HG02588 (cell line): ENCODE data around the gene GPC6.

Source experiments
- ATAC-seq: cut with Tn5 transposase; IDR thresholded peaks from one replicate; pipeline ENCODE4 v1.9.1; 2021; ENCODE audit warnings: mild to moderate bottlenecking, moderate library complexity; ENCODE audit not compliant: unreplicated experiment

The GPC6 gene

GRCh38 chr13:94362411-94362909, 1135.9 kb downstream of the GPC6 start:
- ATAC-seq: peak; percentile 98

GRCh38 chr13:94366677-94367076, 1140.1 kb downstream of the GPC6 start:
- ATAC-seq: no peak

GRCh38 chr13:94369972-94370436, 1143.4 kb downstream of the GPC6 start:
- ATAC-seq: no peak

- no peak for ATAC-seq
These were observed 1145.2 kb downstream of the GPC6 start for GRCh38 chr13:94371855-94372254.

GRCh38 chr13:94382517-94382916, 1155.9 kb downstream of the GPC6 start:
- no peak for ATAC-seq

DNA sequence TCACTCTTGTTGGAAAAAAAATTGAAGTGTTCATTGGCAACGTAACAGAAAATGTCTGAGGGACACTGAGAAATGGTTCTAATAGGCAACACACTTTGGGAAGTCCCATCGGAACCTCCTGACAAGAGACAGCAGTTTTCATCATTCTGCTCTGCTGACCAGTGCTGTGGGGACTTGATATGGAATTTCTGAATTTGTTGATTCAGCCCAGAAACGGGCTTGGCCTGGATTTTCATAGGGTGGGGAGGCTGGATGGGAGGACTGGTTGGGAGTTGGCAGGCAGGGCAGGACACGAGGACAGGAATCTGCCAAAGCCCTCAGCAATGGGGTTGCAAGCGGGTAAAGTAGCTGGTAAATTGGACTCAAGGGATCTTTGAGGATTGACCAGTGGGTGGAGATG, 1156.4 kb downstream of the GPC6 start:
- no peak for ATAC-seq

GRCh38 chr13:94384231-94384905, 1157.8 kb downstream of the GPC6 start:
- ATAC-seq: no peak

- no peak for ATAC-seq
These were observed 1160.4 kb downstream of the GPC6 start for GRCh38 chr13:94387047-94387446.

DNA sequence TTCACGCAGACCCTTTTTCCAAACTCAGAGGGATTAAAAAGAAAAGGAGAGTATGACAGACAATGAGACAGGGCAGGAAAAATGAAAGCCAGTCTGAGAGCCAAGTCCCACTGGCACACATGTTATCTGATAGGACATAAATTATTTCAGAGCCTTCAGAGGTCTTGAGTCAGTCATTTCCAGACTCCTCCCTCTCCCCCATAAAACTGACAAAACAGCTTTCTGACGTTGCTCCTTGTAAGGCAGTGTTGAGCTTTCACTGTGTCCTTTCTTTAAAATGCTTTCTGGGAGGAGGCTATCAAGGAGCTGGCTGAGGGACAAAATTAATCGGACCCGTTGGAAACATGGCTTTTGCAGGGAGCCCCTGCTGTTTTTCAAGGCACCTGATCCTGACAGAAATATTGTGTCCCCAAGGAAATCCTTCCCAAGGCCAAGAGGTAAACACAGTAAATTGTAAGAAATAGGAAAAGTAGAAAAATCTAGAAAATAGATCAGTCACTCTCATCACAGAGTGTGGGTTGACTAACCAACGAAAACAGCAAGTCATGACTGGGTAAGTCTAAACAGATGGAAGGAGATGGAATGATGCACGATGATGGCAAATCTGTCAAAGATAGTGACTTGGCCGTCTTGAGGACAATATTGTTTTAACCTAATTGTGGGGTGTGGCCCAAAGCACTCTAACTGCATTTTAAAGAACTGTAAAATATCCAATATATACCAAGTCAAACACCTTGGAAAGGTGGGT, 1163.2 kb downstream of the GPC6 start:
- ATAC-seq: no peak

- no peak for ATAC-seq
These were observed 1164.3 kb downstream of the GPC6 start for GRCh38 chr13:94390881-94391280.

DNA sequence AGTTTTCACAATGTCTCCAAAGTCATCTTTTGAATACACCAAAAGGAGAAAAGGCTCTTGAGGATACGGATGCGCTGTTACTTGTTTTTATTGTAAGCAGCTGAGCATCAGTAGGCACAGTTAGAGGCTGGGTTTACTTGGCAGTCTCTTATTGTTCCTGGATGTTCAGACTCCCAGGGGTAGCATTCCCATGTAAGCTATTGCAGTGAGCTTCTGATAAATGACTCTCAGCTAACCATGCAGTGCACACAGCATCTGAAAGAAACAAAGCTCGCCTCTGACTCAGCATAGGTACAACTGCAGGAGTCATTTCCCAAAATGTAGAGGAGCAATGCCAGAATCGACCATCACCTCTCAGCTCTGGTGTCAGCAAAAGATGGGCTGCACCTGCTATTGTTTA, 1168.1 kb downstream of the GPC6 start:
- no peak for ATAC-seq

- no peak for ATAC-seq
These were observed 1169.3 kb downstream of the GPC6 start for GRCh38 chr13:94395860-94396259.

DNA sequence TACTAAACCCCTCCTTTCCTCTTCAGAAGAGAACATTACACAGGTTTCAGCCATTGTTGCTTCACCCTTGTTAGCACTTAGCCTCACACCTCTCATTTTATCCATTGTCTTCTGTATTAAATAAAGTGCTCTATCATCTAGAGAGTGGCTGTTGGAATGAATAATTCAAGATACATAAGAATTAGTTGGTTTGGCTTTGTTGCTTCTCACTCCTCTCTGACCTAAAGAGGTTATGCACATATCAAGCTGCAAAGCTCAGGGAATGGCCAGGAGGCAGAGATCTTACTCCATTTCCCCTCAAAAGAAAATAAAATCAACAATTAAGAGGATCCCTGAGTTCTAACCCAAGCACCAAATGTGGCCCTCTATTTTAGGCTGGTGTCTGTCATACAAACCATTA, 1173.2 kb downstream of the GPC6 start:
- no peak for ATAC-seq

DNA sequence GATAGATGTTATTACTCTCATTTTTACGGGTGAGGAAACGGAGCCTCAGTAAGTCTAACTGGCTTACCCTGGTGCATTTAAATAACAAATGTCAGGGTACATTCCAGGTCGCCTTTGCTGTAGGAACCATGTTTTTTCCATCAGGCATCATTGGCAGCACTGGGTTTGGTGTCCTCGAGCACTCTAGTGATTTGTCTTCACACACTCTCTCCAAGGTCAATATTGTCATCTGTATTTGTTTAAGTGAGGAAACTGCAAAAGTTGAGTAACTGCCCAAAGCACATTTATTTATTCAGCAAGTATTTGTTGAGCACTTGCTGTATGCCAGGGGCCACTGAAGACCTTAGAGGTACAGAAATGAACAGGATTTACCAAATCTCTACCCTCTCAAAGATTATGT, 1174.3 kb downstream of the GPC6 start:
- no peak for ATAC-seq

DNA sequence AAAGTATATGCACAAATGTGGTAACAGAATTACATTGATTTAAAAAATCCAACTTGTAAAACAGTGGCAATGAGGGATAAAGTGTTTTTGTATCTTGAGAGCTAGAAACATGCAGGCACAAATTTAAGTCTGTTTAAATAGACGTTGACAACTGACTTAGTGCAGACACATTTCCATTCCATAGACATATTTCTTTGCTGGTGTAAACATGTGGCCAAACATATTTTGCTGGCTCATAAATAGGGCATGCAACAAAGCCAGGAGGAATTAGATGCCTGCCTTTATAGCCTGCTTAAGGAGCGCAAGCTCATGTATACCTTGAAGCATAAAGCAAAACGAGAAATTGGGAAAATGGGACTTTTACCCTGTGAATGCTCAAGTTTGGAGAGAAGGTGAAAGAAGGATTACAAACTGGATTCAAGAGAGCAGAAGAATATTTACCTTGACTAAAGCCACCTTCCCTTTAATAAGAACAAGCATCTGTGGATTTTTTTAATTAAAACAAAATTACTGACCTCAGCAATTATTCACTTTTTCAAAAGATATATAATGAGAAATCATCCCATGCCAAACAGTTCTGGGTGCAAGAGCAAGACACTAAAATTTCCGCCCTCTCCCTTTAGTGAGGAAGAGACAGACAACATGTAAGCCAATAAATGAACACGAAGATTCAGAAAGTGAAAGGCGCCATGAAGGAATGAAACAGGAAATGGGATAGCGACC, 1181.9 kb downstream of the GPC6 start:
- ATAC-seq: no peak

DNA sequence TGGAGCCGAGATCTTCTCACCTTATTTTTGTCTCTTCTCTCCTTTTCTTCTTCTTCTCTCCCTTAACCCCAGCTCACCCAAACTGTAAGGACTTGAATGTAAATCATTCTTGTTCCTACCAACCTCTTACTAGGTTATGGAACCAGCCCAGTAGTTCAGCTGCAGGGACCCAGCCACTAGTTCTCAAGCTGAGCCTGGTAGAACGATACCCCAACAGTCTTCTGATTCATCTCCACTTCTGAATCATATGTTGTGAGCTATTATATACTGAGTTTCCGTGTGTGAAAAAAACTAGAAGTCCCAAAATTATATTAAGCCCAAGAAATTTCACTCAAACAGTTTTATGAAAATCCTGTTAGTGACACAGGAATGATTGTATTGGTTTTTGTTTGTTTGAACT, 1185.1 kb downstream of the GPC6 start:
- ATAC-seq: no peak

DNA sequence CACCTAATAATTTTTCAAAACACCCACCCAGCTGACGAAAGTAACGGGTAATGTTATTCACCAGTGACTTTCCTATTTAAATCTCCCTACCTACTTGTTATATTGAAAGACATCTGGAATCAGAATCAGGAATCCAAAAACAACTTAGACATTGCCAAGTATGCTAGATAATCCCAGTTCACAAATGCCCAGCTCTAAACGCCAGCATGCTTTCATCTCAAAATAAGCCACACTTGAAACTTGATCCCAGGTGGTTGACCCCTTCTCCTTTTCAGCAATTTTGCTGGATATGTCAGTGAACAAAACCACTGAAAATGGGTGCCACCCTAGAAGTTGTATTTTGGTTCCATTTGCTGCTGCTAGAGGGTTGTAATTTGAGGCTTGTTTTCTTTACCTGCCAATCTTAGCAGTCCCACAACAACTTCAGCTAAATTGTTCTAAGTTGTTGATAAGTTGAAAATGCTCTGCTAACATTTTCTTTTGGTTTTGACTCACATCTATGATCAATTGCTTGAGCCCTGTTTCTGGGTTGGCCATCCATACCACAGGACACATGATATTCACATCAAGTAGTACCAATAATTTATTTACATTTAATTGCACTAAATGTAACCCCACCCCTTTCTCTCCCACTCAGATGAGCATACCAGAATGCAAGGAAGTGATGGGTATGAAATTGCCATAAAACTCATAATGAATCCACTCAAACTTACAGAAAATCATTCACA, 1186.4 kb downstream of the GPC6 start:
- no peak for ATAC-seq

DNA sequence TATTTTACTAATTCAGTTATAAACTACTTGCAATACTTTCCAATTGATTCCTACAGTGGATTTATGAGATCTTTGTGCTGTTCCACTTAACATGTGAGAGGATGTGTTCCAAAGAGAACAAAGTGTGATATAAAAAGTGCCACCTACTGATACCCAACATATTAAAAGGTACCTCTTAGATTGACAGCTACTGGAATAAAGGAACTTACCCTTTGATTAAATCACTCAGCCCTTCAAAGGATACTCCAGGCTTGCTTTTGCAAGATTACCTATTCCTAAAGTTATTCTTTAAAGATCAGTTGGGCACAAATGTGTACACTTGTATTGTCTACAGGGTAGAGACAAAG, 1187.0 kb downstream of the GPC6 start:
- ATAC-seq: no peak

DNA sequence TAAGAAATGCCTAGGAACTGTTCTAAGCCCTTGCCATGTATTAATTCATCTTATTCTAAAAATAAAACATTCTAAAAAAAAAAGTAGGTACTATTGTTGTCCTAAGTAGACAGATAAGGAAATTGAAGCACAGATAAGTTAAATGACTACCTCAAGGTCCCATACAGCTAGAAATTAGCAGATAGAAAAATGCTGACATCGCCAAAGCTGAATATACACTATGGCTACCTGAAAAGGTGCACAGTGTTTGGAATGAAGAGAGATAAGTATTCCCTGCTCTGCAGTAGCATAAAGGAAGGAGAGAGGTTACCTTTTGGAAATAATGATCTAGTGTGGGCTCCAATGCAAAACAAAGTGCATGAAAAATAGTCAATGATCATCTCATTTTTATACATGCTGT, 1187.5 kb downstream of the GPC6 start:
- no peak for ATAC-seq

DNA sequence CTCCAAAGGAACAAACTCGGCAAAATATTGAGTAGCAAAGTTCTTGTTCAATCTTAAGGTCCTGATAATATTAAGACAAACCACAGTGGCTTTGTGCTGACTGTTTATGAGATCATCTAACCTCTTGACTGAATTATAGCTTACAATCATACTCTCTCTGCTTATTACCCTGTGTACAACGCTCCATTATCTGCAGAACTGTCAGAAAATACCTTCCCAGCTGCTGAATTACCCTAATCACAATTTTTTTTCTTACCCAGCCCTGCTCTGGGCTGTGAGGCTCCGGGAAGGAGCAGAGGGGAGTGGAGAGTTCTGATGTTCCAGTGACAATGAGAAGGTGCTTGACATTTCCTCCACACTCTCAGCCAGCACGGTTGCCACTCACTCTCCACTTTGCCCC, 1188.1 kb downstream of the GPC6 start:
- no peak for ATAC-seq
